ENCODE data around the gene SLC6A3.

SLC6A3 gene

GRCh38 chr5:1419476-1420210 lies 25.6 kb downstream of the SLC6A3 start:
- no peak for DNase-seq

DNA sequence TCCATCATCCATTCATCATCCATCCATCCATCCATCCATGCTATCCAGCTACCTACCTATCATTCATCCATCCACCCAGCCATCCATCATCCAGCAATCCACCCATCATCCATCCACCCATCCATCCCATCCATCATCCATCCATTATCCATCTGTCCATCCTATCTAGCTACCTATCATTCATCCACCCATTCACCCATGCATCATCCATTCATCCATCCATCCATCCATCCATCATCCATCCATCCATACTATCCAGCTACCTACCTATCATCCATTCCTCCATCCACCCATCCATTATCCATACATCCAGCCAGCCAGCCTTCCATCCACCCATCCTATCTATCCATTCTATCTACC lies 26.3 kb downstream of the SLC6A3 start:
- DNase-seq = no peak

GRCh38 chr5:1418238-1418920 lies 26.9 kb downstream of the SLC6A3 start:
- DNase-seq = no peak

- no peak for DNase-seq
Observed at GRCh38 chr5:1417586-1418225, 27.5 kb downstream of the SLC6A3 start.

DNA sequence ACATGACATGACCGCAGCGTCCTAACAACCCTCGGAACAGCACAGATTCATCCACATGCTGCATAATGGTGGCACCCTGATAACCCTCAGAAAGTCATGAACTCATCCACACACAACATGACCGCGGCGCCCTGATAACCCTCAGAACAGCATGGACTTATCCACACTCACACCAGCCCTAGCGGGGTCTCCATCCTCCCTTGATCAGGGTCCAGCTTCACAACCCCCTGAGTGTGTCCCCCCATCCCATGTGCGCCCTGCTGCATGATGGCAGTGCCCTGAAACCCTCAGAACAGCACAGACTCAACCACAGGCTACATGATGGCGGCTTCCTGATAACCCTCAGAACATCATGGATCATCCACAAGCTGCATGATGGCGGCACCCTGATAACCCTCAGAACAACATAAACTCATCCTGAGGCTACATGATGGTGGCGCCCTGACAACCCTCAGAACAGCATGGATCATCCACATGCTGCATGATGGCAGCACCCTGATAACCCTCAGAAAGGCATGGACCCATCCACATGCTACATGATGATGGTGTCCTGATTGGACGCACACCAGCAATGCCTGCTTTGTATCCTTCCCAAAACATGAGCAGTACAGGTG lies 28.3 kb downstream of the SLC6A3 start:
- DNase-seq = no peak

DNA sequence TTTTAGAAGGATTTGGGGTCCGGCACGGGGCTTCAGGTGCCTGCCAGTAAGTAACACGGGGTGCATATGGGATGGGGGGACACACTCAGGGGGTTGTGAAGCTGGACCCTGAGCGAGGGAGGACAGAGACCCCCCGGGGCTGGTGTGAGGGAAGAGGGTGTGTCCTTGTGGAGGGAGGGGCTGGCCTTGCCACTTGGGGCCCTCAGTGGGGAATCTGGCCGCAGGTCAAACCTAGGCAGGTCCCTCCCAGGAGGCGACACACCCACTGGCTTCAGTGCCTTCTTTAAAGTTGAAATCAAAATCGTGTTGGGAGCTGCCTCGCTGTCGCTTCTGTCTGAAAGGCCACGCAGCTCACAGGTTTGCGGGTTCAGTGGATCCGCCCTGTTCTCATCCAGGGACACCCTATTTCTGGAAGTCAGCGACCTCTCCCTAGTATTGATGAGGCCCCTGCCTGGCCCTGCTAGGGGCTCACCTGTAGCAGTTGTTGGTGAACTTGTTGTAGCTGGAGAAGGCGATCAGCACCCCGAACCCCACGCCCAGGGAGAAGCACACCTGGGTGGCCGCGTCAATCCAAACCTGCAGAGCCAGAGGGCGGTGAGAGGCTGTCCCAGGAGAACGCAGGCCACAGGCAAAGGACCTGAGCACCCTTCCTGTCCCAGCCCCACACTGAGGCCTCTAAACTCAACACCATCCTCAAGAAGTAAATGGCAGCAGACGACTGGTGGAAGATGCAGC lies 29.4 kb downstream of the SLC6A3 start:
- DNase-seq = no peak

- no peak for DNase-seq
Observed at GRCh38 chr5:1415059-1415425, 30.2 kb downstream of the SLC6A3 start.

- peak in 1 of 5 donors; percentile 34 for DNase-seq
Observed at GRCh38 chr5:1414311-1415058, 30.8 kb downstream of the SLC6A3 start.

GRCh38 chr5:1413611-1414241 lies 31.5 kb downstream of the SLC6A3 start:
- no peak for DNase-seq

GRCh38 chr5:1413211-1413610 lies 32.0 kb downstream of the SLC6A3 start:
- no peak for DNase-seq

DNA sequence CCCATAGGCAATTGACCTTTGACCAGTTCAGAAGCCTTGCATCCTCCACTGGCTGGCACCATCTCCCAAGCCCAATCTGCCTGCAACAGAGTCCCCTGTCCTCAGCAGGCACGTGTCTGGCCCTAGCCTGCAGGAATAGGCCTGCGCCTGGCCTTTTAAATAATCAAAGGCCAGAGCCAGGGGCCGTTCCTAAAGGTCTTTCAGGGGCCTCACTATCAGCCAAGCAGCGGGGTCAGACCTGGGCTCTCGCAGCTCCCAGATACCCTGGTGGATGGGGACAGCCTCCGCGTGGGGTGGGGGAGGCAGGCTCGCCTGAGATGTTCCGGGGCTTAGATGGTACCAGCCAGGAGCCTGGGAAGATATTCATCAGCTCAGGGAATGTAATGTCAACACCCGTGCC lies 32.6 kb downstream of the SLC6A3 start:
- no peak for DNase-seq

DNA sequence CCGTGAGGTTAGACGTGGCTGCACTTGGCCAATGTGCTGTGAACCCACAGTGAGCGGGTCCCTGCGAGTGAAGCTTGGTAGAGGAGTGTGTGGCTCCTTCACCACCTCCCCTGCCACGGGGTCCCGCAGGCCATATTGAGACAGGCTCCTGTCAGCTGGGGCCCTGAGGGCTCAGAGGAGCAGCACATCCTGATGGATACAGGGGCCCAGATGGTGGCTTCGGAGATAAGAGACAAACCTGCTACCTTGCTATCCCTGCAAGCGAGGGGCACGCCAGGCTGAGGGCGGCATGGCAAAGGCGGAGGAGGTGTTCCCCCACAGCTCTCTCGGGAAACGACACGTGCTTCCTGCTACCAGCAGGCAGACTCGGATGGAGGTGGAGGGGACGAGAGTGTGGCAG lies 33.1 kb downstream of the SLC6A3 start:
- no peak for DNase-seq

DNA sequence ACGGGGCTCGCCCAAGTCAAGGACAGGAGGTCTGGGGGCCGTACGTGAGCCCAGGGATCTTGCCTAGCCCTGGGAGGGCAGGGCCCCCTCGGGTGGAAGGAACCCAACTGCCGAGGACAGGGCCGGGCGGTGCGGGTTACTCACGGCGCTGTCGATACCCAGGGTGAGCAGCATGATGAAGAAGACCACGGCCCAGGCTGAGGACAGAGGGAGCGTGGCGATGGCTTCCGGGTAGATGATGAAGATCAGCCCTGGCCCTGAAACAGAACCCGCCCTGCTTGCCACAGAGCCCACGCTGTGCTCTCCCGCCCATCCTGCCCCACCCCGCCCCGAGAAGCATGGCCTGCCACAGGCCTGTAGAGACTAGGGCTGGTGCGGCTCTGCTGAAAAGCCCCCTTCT lies 34.1 kb downstream of the SLC6A3 start:
- DNase-seq = no peak

DNA sequence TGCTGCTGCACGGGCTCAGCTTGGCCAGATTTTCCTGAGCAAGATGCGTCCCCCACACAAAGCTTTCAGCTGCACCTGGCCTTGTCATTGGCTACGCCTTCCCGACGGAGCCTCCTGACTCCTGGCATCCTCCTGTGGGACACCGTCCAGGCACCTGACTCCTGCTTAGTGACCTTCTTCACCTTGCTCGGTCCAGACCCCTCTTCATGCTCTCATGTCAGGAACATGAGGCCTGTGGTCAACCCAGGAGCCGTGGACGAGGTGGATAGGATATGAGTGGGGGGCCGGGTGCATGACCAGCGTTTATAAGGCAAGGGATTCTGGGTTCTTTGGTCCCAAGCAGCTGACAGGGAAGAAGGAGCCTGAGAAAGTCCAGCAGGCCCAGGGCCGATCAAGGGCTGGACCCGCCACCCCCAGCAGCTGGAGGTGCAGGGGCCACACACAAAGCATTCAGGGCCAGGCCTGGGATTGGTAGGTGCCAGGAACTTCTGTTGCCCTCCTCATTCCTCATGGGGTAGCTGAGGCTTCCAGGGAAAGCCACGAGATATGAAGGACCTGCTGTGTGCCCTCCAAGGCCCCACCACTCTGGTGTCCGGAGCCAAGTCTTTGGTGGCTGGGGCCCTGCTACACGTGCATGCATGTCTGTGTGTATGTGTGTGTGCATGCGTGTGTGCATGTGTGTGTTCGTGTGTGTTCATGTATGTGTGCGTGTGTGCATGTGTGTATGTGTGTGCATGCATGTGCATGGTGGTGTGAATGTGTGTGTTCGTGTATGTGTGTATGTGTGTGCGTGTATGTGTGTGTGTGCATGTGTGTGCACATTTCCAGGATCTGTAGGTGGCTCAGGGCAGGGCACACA lies 34.9 kb downstream of the SLC6A3 start:
- DNase-seq = no peak

GRCh38 chr5:1409381-1410110 lies 35.7 kb downstream of the SLC6A3 start:
- DNase-seq = peak in 1 of 5 donors; percentile 7

GRCh38 chr5:1406681-1407640 lies 38.3 kb downstream of the SLC6A3 start:
- DNase-seq = no peak

DNA sequence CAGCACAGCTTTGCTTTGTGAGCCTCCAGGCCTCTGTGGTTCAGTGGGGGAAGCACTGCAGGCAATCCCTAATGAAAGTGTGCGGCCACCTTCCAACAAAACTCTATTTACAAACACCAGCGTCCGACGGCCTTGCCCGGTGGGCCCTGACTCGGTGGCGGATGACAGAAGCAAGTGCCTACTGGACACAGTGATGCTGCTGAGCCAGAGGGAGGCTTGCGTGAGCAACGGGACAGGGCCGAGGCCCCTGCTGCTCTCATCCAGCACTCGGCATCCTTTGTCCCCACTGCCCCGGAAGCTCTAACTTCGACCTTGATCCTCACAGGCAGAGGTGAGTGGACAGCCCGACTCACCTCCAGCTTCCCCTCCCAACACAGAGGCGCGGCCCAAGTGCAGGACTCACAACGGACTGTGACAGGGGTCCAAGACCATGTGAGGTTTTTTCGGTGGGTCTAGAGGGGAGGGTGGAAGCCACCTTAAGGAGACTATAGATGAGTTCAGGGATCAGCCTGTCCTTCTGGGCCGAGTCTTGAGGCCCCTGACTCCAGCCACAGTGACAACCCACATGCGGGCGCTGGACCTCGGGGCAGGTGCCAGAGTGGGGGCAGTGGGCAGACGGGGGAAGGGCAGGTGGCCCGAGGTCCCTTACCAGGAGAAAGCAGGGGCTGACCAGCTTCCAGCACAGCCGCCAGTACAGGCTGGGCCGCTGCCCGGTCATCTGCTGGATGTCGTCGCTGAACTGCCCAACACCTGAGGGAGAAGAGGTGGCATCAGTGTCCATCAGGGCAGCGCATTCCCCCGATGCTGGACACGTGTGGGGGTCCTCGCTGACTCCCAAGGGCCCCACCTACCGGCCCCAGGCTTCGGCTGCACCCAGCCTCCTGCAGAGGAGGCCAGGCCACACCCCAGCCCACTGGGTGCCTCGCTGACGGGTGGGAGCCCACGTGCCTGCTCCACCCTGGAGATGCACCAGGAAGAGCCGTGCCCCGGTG lies 39.4 kb downstream of the SLC6A3 start:
- DNase-seq = no peak

- no peak for DNase-seq
Observed at GRCh38 chr5:1405121-1405520, 40.1 kb downstream of the SLC6A3 start.
